NOMO-1 treated with dmso at 0.1 percent for 144 hours (cell line): ENCODE measurements around the gene NCF4.
A peak's percentile ranks its signal among the peaks of the same experiment; 100 is the strongest.

Experiments
- DNase-seq: peaks from one replicate; lab custom pipeline; 2025; ENCODE audit not compliant: unreplicated experiment; lab: John Stamatoyannopoulos, UW

Gene NCF4

DNA sequence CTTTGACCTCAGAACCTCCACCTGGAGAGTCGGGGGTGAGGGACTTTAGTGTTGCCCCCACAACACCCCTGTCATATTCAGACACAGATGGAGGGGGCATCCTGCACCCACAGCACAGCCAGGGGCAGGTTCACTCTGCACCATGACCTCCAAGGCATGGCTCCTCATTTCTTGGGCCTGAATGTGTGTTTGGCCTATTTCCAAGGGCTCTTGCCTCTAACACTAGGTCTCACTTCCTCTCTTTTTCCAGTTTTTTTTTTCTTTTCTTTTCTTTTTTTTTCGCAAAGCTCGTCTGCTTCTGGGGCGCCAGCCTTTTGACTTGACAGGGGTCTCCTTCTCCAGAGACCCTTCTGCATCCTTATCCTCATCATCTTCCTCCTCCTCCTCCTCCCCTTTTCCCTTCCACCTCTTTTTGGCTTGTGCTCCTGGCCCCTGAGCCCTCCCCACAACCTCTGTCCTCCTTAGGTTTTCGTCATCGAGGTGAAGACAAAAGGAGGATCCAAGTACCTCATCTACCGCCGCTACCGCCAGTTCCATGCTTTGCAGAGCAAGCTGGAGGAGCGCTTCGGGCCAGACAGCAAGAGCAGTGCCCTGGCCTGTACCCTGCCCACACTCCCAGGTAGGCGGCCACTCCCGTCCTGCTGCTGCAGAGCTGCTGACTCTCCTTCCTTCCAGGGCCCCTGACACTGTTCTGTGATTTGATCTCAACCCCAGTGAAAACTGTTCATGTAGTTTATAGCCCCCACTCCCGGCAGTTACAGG, 3.8 kb downstream of the NCF4 start:
- DNase-seq: peak; percentile 19

DNA sequence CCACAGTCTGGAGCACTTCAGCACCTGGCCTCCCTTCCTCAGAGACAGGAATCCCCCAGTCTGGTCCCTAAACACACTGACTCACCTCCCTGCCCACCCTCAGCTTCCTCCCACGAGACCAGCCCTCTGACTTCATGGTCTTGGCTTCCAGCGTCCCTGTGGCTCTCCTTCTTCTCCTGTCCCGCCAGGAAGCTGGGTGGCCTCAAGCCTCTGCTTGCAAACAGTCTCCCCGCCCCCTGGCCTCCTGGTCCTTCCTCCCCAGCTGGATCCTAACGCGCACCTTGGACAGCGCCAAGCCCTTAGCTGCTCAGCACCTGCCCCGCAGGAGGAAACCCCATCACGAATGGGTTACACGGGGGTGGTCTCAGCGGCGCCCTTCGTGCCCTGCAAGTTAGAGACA, 4.5 kb downstream of the NCF4 start:
- DNase-seq: no peak

DNA sequence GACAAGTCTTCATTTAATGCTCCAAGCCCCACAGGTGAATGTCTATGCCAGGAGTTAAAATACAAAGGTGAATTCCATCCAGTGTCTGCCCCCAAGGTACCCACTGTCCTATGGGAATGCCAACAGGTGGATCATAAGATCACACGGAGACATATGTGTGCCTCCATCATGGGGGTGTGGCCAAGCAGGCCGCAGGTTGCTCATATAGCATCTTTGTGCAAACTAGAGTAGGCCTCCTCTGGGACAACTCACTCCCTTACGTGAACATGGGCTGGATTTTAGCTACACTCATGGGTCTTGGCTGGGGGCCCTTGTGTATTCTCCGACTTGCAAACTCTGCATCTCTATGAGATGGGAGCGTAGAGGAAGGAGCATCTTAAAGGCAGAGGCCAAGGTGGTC, 6.9 kb downstream of the NCF4 start:
- DNase-seq: no peak

DNA sequence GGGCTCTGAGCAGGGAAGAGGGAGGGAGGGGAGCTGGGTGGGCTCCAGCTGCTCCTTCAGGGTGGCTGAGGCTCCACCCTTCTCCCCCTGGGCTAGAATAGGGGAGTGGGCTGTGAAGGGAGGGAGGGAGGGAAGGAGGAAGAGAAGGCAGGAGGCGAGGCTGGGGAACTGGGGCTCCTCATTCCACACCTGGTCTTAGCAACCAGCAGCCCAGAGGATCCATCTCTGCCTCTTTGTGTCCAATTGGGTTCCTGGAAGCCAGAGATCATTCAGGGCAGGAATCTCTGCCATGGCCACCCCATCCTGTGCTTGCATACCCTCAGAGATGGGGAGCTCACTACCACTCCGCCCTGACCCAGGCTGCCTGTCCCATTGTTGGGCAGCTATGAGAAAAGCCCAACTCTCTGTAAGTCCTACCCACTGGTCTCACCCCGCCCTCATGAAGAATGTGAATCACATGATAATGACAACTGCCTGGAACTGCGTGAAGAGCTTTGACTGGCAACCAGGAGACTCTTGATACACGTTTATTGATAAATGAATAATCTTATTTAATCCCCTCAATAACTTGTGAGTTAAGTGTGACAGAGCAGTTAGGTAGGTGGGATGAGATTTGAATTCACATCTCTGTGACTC, 7.9 kb downstream of the NCF4 start:
- no peak for DNase-seq

DNA sequence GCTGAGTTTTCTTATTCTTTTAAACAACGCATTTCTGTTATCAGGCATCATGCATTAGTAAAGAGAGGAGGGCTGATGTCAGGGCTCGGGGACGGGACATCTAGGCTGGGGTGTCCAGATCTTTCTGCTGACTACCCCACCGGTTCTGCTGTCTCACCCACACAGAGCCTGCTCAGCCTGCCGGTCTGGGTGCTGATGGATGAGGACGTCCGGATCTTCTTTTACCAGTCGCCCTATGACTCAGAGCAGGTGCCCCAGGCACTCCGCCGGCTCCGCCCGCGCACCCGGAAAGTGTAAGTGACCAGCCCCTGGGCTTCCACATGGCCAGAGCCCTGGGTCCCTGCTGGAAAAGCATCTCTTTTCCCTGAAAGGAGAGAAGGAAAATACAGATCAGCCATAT, 9.4 kb downstream of the NCF4 start:
- no peak for DNase-seq

DNA sequence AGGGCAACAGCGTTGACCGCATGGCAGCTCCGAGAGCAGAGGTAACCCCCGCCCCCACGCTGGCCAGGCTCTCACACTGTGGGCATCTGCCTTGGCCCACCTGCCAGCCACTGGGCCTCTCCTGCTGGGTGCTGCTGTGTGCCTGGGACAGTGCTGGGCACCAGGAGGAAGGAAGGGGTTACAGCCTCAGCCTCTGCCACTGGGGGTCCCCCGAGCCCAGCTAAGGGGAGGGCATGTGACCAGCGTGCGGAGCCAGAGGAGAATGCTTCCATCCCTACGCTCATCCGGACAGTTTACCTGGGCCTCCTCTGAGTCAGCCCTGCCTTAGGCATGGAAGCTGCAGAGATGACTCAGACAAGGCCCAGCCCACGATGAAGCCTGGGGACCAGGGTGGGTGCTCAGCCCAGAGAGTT, 10.9 kb downstream of the NCF4 start:
- DNase-seq: no peak

DNA sequence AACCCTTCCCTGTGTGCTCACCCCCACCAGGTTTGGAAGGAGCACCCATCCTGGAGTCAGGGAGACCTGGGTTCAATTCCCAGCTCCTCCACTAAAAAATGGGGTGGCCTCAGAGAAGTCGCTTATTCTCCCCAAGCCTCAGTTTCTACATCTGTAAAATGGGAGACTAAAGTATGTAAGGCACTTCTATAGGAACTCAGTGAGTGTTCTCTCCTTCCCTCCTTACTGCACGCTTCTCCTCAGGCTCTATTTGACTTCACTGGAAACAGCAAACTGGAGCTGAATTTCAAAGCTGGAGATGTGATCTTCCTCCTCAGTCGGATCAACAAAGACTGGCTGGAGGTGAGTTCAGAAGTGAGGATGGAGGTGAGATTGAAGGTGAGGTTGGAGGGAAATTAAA, 11.3 kb downstream of the NCF4 start:
- DNase-seq: no peak

DNA sequence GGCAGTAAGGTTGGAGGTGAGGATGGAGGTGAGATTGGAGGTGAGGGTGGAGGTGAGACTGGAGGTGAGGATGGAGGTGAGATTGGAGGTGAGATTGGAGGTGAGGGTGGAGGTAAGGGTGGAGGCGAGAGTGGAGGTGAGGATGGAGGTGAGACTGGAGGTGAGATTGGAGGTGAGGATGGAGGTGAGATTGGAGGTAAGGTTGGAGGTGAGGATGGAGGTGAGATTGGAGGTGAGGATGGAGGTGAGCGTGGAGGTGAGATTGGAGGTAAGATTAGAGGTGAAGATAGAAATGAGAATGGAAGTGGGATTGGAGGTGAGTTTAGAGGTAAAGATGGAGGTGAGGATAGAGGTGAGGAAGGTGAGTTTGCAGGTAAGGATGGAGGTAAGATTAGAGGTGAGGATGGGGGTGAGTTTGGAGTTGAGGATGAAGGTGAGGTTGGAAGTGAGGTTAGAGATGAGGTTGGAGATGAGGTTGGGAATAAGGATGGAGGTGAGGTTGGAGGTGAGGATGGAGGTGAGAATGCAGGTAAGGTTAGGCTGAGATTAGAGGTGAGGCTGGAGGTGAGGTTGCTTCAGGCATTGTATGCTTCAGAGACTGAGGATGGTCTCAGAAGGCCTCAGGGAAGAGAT, 12.2 kb downstream of the NCF4 start:
- DNase-seq: no peak

DNA sequence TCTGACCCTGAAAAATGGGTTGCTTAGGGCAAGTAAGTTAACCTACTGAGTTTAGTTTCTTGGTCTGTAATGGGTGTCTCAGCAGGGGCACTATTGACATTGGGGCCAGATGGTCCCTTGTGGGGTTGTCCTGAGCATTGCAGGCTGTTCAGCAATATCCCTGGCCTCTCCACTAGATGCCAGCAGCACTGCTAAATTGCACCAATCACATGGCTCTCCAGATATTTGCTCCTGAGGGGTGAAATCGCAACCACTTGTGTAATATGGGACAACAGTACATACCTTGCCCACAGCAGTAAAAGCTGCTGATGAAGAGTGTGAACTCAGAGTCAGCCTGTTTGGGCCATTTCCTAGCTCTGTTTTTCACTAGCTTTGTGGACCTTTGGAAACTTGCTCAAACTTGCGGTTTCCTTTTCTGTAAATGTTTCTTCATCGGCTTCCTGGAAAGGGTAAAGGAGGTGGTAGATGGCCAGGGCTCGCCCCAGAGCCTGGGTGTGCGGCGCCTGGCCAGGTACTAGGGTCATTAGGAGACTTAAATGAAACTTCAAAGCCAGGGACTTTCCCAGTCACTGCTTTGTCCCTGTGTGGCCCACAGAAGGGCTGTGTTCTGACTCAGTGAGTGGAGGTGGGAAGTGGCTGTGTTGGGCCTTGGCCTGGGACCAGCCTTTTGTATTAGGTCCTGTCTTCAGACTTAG, 13.0 kb downstream of the NCF4 start:
- peak; percentile 83 for DNase-seq

DNA sequence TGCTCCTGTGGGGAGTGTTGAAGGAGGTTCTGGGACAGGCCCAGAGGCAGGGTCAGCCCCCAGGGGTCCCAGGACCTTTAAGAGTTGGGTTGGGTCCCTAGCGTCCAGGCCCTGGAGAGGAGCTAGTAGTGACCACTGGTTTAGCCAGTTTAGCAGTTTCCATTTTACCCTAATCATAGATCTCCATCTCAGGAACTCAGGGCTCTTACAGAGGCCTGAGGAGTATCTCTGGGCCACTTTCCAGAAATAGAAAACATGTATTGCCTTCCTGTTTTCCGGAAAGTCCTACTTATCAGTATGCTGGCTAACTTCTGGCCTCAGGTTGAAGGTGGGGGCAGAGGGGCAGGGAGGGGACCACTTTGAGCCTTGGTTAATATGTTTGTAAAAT, 13.5 kb downstream of the NCF4 start:
- no peak for DNase-seq

DNA sequence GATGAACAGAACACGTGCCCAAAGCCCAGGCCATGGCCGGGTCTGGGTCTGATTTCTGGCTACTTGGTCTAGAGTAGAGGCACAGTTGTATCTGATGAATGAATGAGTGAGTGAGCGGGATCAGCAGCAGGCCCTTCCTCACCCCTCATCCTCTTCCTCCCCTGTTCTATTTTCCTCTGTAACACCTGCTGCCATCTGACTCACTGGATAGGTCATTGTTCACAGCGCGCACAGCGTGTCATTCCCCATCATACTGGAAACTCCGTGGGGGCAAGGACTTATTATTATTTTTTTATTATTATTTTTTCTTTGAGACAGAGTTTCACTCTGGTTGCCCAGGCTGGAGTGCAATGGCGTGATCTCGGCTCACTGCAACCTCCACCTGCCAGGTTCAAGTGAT, 13.9 kb downstream of the NCF4 start:
- DNase-seq: no peak

DNA sequence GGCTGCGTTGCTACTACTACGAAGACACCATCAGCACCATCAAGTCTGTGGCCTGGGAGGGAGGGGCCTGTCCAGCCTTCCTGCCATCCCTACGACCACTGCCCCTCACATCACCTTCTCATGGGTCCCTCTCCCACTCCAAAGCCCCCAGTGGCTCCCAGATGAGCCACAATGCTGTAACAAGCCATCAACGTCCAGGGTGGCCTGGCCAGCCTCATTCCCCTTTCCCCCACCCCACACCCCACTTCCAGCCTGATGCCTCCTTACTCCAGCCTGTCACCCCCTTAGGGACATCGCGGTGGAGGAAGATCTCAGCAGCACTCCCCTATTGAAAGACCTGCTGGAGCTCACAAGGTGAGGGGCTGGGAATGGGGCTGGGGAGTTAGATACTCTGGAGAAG, 14.9 kb downstream of the NCF4 start:
- DNase-seq: no peak

DNA sequence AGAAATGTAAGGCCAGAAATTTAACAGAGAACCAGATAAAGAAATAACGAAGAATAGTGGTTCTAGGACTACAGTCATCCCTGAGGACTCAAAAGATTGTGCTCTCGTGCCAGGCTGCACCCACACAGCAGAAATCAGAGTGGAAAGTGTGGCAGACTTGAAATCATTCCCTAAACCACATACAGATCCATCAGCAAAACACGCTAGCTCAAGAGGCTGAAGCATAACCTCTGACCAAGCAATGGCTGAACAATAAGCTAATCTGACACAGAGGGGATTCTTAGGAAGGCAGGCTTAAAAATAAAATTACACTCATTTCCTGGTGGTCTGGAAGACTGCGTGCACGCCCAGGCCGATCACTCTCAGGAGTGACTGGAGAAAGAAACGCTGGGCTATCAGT, 19.0 kb downstream of the NCF4 start:
- DNase-seq: no peak

DNA sequence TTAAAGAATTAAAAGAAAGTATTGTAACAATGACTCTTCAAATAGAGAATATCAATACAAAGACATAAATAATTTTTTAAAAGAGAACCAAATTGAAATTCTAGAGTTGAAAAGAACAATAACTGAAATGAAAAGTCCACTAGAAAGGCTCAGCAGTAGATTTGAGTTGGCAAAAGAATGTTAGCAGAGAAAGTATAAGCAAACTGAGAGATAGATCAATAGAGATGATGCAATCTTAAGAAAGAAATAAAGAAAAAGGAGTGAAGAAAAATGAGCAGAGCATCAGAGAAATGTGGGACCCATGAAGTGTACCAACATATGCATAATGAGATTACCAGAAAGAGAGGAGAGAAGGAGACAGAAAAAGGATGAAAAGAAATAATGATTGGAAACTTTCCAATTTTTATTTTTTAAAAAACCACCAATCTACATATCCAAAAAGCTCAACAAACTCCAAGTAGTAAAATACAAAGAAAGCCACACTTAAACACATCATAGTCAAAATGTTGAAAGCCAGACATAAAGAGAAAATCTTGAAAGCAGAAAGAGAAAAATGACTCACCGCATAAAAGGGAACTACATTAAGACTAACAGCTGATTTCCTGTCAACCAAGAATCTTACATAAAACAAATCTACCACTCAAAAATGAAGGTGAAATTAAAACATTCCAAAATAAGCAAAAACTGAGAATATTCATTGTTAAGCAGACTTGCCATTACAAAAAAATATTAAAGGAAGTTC, 20.9 kb downstream of the NCF4 start:
- peak; percentile 19 for DNase-seq

DNA sequence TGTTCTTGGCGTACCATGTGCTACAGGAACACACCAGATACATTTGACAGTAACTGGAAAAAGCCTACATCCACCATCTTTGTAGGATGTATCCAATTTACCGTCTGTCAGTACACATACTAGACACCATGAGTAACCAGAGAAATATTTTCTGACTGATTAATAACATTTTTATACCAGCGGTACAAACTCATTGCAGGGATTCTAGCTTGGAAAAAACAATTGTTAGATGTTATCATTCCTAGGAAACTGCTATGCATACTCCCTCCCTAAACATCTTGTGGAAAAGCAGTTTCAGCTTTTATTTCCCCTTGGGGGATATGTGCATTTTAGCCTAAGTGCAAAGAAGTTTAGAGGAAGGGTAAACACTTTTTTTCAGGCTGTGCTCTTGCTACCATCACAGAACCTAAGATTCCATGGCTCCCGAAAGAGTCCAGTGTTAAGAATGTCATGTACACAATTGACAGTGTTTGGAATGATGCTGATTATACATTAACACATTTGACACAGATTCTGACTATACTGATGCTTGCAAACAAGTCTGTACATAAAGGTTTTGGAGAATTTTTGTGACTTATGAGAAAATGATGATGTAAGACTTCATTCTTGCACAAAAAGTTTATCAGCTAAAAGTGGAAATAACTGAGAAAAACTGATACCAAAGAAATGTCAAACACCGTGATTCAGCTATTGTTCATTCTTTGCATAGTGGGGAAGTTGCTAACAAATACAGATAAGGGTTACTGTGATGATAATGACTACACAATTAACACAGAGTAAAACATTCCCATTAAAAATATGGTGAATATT, 23.7 kb downstream of the NCF4 start:
- DNase-seq: no peak

DNA sequence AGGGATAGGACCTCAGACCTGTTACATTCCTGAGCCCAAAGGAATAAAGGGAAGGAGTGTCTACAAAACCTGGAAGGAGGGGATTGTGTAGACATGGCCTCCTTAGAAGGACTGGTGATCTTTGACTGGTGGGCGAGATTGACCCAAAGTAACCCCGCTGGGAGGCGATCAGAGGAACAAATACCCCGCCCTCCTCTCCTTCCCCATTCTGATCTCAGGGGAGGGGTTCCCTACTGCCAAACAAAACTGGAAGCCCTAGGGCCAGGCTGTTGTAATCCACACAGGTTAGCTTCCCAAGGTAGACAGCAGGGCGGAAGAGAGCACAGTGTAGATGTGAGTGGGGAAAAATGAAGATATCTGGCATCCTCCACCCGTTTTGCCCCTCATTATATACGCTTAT, 24.7 kb downstream of the NCF4 start:
- DNase-seq: no peak

DNA sequence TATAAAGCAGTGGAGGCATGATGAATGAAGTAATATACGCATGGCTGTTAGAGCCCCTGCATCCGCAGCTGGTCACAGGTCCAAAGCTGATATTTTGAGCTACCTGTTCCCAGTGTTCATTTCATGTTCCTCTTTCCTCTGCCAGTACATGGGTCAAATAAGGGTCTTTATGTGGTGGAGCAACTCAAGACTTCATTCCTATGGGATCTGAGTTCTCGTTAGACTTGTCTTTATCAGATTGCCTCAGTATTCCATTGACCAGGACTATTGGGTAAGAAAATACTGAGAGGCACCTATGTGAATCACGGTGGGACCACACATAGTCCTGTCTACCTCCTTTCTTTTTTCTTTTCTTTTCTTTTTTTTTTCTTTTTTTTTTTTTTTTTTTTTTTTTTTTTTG, 25.2 kb downstream of the NCF4 start:
- no peak for DNase-seq

DNA sequence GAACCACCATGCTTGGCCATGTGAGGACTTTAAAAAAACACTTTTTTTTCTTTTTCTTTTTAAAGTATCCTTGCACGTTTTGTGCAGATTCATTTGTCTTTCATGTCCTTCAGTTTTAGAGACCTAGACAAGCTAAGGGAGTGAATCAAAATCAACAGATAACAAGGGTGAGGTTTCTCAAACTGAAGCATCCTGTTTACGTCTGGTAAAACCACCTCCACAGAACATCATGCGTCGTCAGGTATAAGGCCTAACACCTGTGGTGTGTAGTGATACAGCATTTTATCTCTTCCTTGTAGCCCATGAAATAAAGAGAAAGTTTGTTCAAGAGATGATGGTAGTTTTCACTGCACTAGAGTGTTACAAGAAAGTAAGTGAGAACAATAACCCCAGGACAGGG, 26.4 kb downstream of the NCF4 start:
- no peak for DNase-seq

DNA sequence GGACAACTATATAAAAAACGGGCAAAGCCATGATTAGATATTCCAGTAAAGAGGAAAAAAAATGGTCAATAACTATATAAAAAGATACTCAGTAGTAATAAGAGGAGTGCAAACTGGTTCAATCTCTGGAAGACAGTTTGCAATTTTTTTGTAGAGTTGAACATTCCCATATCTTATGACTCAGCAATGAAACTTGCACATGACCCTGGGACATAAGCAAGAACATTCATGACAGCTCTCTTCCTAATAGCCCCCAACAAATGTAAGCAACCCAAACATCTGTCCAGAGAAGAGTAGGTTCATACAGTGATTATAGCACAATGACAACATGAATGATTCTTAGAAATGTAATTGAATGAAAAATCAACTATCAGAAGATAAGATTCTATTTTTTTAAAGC, 30.8 kb downstream of the NCF4 start:
- no peak for DNase-seq

DNA sequence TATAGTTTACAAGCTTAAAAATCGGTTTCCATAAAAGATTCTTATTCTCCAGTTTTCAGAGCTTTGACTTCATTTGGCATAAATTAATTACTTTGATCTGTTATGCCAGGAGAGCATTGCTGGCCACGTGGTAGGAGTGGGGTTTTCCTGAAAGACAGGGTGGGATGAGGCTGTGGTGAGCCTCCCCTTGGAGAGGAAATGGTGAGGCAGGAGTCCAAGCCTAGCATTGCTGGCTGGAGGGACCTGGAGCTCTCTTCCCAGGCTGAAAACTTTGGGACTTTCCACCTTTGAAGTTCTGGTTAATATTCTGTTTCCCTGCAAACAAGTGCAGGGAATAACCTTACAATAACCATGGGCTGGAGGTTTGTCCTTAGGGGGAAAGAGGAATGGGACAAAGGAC, 31.5 kb downstream of the NCF4 start:
- DNase-seq: no peak
